Measurements from ENCODE around the gene SMCHD1.

- TF ChIP-seq, protein P1, sequence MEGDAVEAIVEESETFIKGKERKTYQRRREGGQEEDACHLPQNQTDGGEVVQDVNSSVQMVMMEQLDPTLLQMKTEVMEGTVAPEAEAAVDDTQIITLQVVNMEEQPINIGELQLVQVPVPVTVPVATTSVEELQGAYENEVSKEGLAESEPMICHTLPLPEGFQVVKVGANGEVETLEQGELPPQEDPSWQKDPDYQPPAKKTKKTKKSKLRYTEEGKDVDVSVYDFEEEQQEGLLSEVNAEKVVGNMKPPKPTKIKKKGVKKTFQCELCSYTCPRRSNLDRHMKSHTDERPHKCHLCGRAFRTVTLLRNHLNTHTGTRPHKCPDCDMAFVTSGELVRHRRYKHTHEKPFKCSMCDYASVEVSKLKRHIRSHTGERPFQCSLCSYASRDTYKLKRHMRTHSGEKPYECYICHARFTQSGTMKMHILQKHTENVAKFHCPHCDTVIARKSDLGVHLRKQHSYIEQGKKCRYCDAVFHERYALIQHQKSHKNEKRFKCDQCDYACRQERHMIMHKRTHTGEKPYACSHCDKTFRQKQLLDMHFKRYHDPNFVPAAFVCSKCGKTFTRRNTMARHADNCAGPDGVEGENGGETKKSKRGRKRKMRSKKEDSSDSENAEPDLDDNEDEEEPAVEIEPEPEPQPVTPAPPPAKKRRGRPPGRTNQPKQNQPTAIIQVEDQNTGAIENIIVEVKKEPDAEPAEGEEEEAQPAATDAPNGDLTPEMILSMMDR (IDR thresholded peaks at IDR 0.05), result no peak
- no peak for TF ChIP-seq POLR2A (IDR thresholded peaks at IDR 0.05)
Observed at GRCh38 chr18:2618009-2618408, 37.5 kb upstream of the SMCHD1 start.

Measured in prostate gland (tissue), 2 donors.